GM23248 (cell line): ENCODE measurements around the gene ZFHX2.

Experiments
- EZH2 ChIP-seq: fragments of 200-600 bp; sonication (generic); IDR thresholded peaks from 2 replicates; pipeline ENCODE4 v1.6.1; 2018; ENCODE audit warnings: antibody characterized with exemption, mild to moderate bottlenecking; ENCODE audit not compliant: insufficient read depth, poor library complexity, severe bottlenecking
- EZH2phosphoT487 ChIP-seq: fragments of 200-600 bp; sonication (generic); IDR thresholded peaks from 2 replicates; pipeline ENCODE4 v1.6.1; 2018; ENCODE audit warnings: antibody characterized with exemption, moderate library complexity, mild to moderate bottlenecking, low read depth; ENCODE audit not compliant: insufficient read depth

GRCh38 chr14:23486036-23486435, 65.5 kb downstream of the ZFHX2 start:
- TF ChIP-seq EZH2phosphoT487 = no peak
- TF ChIP-seq EZH2 = no peak
